Measurements from ENCODE around the gene SLC13A4. TPM values are rescaled to one million over a fixed set of nuclear protein-coding genes. Genes with fewer than 3 reads are reported as not detected.
A peak's percentile ranks its signal among the peaks of the same experiment; 100 is the strongest.

Gene SLC13A4
- total RNA-seq, 4 donors from 2014 or later, result not detected

- Histone ChIP-seq H3K4me1 (peaks cover 3 to 14% of the 10 kb centered on the region in 2 donors), H3K4me3 (no peak overlapping the region), H3K9me3 (no peaks in the 10 kb centered on the region), H3K27ac (peak overlapping the region in 3 of 4 donors; percentile 27 to 34 (median 33)), H3K36me3 (no peaks in the 10 kb centered on the region), H3K27me3 (peaks cover 0 to 3% (median 0%) of the 10 kb centered on the region in 3 donors)
- no peak for ATAC-seq
- intact Hi-C loops (cut with DNase I; ENCODE audit: low total_unique reads) (no loop called here), in situ Hi-C loops (cut with MboI; ENCODE audit: low sequenced_read_pairs in 4 of 4) (no loop called here)
- no peak for TF ChIP-seq CTCF (IDR thresholded peaks at IDR 0.05 in 4 of 5, conservative IDR thresholded peaks at IDR 0.05 in 1 of 5)
- TF ChIP-seq POLR2A (IDR thresholded peaks at IDR 0.05), result no peak
- no peak for DNase-seq
Measured at GRCh38 chr7:135761751-135762488, 33.9 kb upstream of the SLC13A4 start.

GRCh38 chr7:135759532-135759931, 31.5 kb upstream of the SLC13A4 start:
- Histone ChIP-seq H3K9me3 (no peaks in the 10 kb centered on the region), H3K27ac (no peak overlapping the region), H3K36me3 (no peaks in the 10 kb centered on the region), H3K4me1 (peaks cover 14 to 21% of the 10 kb centered on the region in 2 donors), H3K27me3 (peaks cover 0 to 3% (median 0%) of the 10 kb centered on the region in 3 donors), H3K4me3 (no peak overlapping the region)
- intact Hi-C loops (cut with DNase I; ENCODE audit: low total_unique reads) (no loop called here), in situ Hi-C loops (cut with MboI; ENCODE audit: low sequenced_read_pairs in 4 of 4) (no loop called here)
- no peak for ATAC-seq
- no peak for TF ChIP-seq POLR2A (IDR thresholded peaks at IDR 0.05)
- TF ChIP-seq CTCF (IDR thresholded peaks at IDR 0.05 in 4 of 5, conservative IDR thresholded peaks at IDR 0.05 in 1 of 5), result no peak
- DNase-seq, result no peak

GRCh38 chr7:135758531-135758932, 30.5 kb upstream of the SLC13A4 start:
- Histone ChIP-seq H3K4me3 (peak overlapping the region; percentile 24 to 41 (median 30)), H3K27me3 (peaks cover 0 to 3% (median 0%) of the 10 kb centered on the region in 3 donors), H3K36me3 (no peaks in the 10 kb centered on the region), H3K4me1 (peaks cover 14 to 21% of the 10 kb centered on the region in 2 donors), H3K9me3 (no peaks in the 10 kb centered on the region), H3K27ac (peak overlapping the region; percentile 47 to 60 (median 56))
- intact Hi-C loops (cut with DNase I; ENCODE audit: low total_unique reads), result no loop called here
- in situ Hi-C loops (cut with MboI; ENCODE audit: low sequenced_read_pairs in 4 of 4), result no loop called here
- ATAC-seq (peak in 1 of 2 donors; percentile 8), DNase-seq (no peak)
- no peak for TF ChIP-seq CTCF (IDR thresholded peaks at IDR 0.05 in 4 of 5, conservative IDR thresholded peaks at IDR 0.05 in 1 of 5)
- TF ChIP-seq POLR2A (IDR thresholded peaks at IDR 0.05), result no peak

GRCh38 chr7:135757719-135758411, 29.9 kb upstream of the SLC13A4 start:
- TF ChIP-seq CTCF (IDR thresholded peaks at IDR 0.05 in 4 of 5, conservative IDR thresholded peaks at IDR 0.05 in 1 of 5), result no peak
- TF ChIP-seq POLR2A (IDR thresholded peaks at IDR 0.05), result no peak
- ATAC-seq (peak in 1 of 2 donors; percentile 13), DNase-seq (peak in 1 of 2 donors; percentile 35)
- peak overlapping the region; percentile 24 to 41 (median 30) for H3K4me3 ChIP-seq
- intact Hi-C loops (cut with DNase I; ENCODE audit: low total_unique reads), result no loop called here
- no peaks in the 10 kb centered on the region for H3K36me3 ChIP-seq
- H3K27ac ChIP-seq, result peak overlapping the region; percentile 47 to 60 (median 56)
- peaks cover 0 to 3% (median 0%) of the 10 kb centered on the region in 3 donors for H3K27me3 ChIP-seq
- H3K4me1 ChIP-seq, result peaks cover 14 to 21% of the 10 kb centered on the region in 2 donors
- in situ Hi-C loops (cut with MboI; ENCODE audit: low sequenced_read_pairs in 4 of 4), result no loop called here
- no peaks in the 10 kb centered on the region for H3K9me3 ChIP-seq

Measured in gastrocnemius medialis (tissue), 4 donors.